Testis (tissue), 3 donors: ENCODE results near the gene HSPA12A. TPM values are rescaled to one million over a fixed set of nuclear protein-coding genes. Genes with fewer than 3 reads are reported as not detected.

Experiments used
- DNase-seq: peaks from one replicate; pipeline ENCODE4 v3.0.0-alpha.2; 2019
- H3K27ac ChIP-seq, 2 donors: fragments of 200-600 bp; sonication (generic); one replicate each; pipeline ENCODE4 v1.5.1; 2019
- H3K27me3 ChIP-seq: fragments of 200-600 bp; sonication (generic); one replicate; pipeline ENCODE4 v1.5.1; 2019
- H3K36me3 ChIP-seq: fragments of 200-600 bp; sonication (generic); one replicate; pipeline ENCODE4 v1.5.1; 2017; ENCODE audit warnings: low read depth; ENCODE audit errors: missing control alignments
- H3K4me1 ChIP-seq: fragments of 200-600 bp; sonication (generic); one replicate; pipeline ENCODE4 v1.5.1; 2019
- H3K4me3 ChIP-seq, 2 donors: fragments of 200-600 bp; sonication (generic); one replicate each; pipeline ENCODE4 v1.5.1; 2017 to 2019
- H3K9me3 ChIP-seq: fragments of 200-600 bp; sonication (generic); one replicate; pipeline ENCODE4 v1.5.1; 2017
- CTCF ChIP-seq, 3 experiments: fragments of 450-650 bp in 2 of 3; fragments of 200-600 bp in 1 of 3; sonication (generic) in 1 of 3; IDR thresholded peaks; one replicate each; pipeline ENCODE4 v1.5.1; 2016 to 2019; ENCODE audit warnings: antibody characterized with exemption in 3 of 3, mild to moderate bottlenecking in 2 of 3, moderate library complexity in 1 of 3
- POLR2A ChIP-seq: fragments of 450-650 bp; IDR thresholded peaks from one replicate; pipeline ENCODE4 v1.6.1; 2017; ENCODE audit warnings: antibody characterized with exemption, mild to moderate bottlenecking, moderate library complexity
- WGBS, 2 donors: methylation state at CpG; one replicate each; pipeline ENCODE4 v1.1.5; 2018; 5-methylcytosine and 5-hydroxymethylcytosine counted together
- intact Hi-C: fragments of 100-400 bp; cut with DNase I; formaldehyde crosslinking; loops from one replicate; pipeline ENCODE4 v1.15.1; 2023; ENCODE audit warnings: low total_unique reads
- polyA plus RNA-seq: library from polyadenylated mRNA; stranded (reverse); fragments of 350-450 nt; fragmentation: Illumina TruSeq; extraction: RNeasy Lipid Tissue Mini Kit (QIAGEN cat#74804); gene quantifications from one replicate; pipeline ENCODE4 v1.2.3, GENCODE V29; 2014; ENCODE audit warnings: low read depth, low replicate concordance; ENCODE audit not compliant: insufficient read depth
- total RNA-seq, 2 donors: library from RNA; depleted of rRNA; stranded (reverse); fragments of >200 nt; gene quantifications; one replicate each; pipeline ENCODE4 v1.2.3, GENCODE V29; 2016

The HSPA12A gene
- total and polyA plus RNA-seq, 3 donors from 2014 or later, result 20.9 to 34.6 (median 28.4) TPM

GRCh38 chr10:116674901-116675423 is 67.4 kb downstream of the HSPA12A start:
- intact Hi-C loops, result no loop called here
- Histone ChIP-seq H3K4me1 (peaks cover 2% of the 10 kb centered on the region), H3K36me3 (no peaks in the 10 kb centered on the region), H3K27ac (no peak overlapping the region), H3K9me3 (no peaks in the 10 kb centered on the region), H3K27me3 (no peaks in the 10 kb centered on the region), H3K4me3 (no peak overlapping the region)
- TF ChIP-seq CTCF (IDR thresholded peaks at IDR 0.05) (no peak), POLR2A (no peak)
- 92% methylated on average over 26 to 32 of the region's 32 CpGs for WGBS, 2 donors
- DNase-seq, result no peak

GRCh38 chr10:116673866-116674265 is 68.5 kb downstream of the HSPA12A start:
- Histone ChIP-seq H3K4me3 (no peak overlapping the region), H3K9me3 (no peaks in the 10 kb centered on the region), H3K27ac (no peak overlapping the region), H3K27me3 (no peaks in the 10 kb centered on the region), H3K36me3 (no peaks in the 10 kb centered on the region), H3K4me1 (peaks cover 7% of the 10 kb centered on the region)
- TF ChIP-seq CTCF (IDR thresholded peaks at IDR 0.05) (no peak), POLR2A (no peak)
- DNase-seq, result no peak
- 74 to 85% methylated on average over 2 of the region's 2 CpGs for WGBS, 2 donors
- intact Hi-C loops, result no loop called here

GRCh38 chr10:116672891-116673290 is 69.5 kb downstream of the HSPA12A start:
- no peak for DNase-seq
- TF ChIP-seq POLR2A, result no peak
- no peak for TF ChIP-seq CTCF (IDR thresholded peaks at IDR 0.05)
- Histone ChIP-seq H3K27me3 (no peaks in the 10 kb centered on the region), H3K27ac (no peak overlapping the region), H3K4me1 (peaks cover 7% of the 10 kb centered on the region), H3K9me3 (no peaks in the 10 kb centered on the region), H3K4me3 (no peak overlapping the region), H3K36me3 (no peaks in the 10 kb centered on the region)
- intact Hi-C loops, result no loop called here
- 85 to 96% methylated on average over 5 of the region's 5 CpGs for WGBS, 2 donors

- Histone ChIP-seq H3K9me3 (no peaks in the 10 kb centered on the region), H3K27ac (no peak overlapping the region), H3K36me3 (no peaks in the 10 kb centered on the region), H3K4me1 (peaks cover 7% of the 10 kb centered on the region), H3K4me3 (no peak overlapping the region), H3K27me3 (no peaks in the 10 kb centered on the region)
- WGBS, 2 donors, result 52 to 73% methylated on average over 5 of the region's 5 CpGs
- TF ChIP-seq CTCF (IDR thresholded peaks at IDR 0.05), result no peak
- no peak for DNase-seq
- intact Hi-C loops, result no loop called here
These were observed 71.0 kb downstream of the HSPA12A start for GRCh38 chr10:116671274-116671926.

- peak overlapping the region in 1 of 2 donors; percentile 62 for H3K4me3 ChIP-seq
- no peak overlapping the region for H3K27ac ChIP-seq
- no peak for DNase-seq
- no peaks in the 10 kb centered on the region for H3K36me3 ChIP-seq
- no peaks in the 10 kb centered on the region for H3K27me3 ChIP-seq
- peaks cover 7% of the 10 kb centered on the region for H3K4me1 ChIP-seq
- H3K9me3 ChIP-seq, result no peaks in the 10 kb centered on the region
- intact Hi-C loops, result no loop called here
- WGBS, 2 donors, result 64 to 67% methylated on average over 6 of the region's 6 CpGs
- no peak for TF ChIP-seq CTCF (IDR thresholded peaks at IDR 0.05)
- TF ChIP-seq POLR2A, result no peak
These were observed 71.7 kb downstream of the HSPA12A start for GRCh38 chr10:116670706-116671105.
